ENCODE data around the gene LAMB4. TPM values are rescaled to one million over a fixed set of nuclear protein-coding genes. Genes with fewer than 3 reads are reported as not detected.
A peak's percentile ranks its signal among the peaks of the same experiment; 100 is the strongest.
"Not testable (repeated sequence)": the region's sequence is repeated elsewhere in the genome, so short reads cannot be mapped to it uniquely, and the experiment has no call there.

LAMB4 gene
- total RNA-seq, 1 donor from 2014 or later = 18.3 TPM

- no peaks in the 10 kb centered on the region for H3K36me3 Mint-ChIP-seq
- no peaks in the 10 kb centered on the region for H3K27me3 Mint-ChIP-seq (ENCODE audit: low read depth)
- DNase-seq (ENCODE audit: low spot score in 2 of 2, unreplicated experiment in 2 of 2) = no peak
- H3K4me3 Mint-ChIP-seq = no peak overlapping the region
- no peaks in the 10 kb centered on the region for H3K9me3 Mint-ChIP-seq
- H3K27ac Mint-ChIP-seq = no peak overlapping the region
- H3K4me1 Mint-ChIP-seq = peaks cover 29% of the 10 kb centered on the region
- no peak for TF ChIP-seq CTCF (IDR thresholded peaks at IDR 0.05; ENCODE audit: unreplicated experiment)
Measured at GRCh38 chr7:108037741-108038140, 92.4 kb downstream of the LAMB4 start.

GRCh38 chr7:108037140-108037539 lies 93.0 kb downstream of the LAMB4 start:
- no peak for TF ChIP-seq CTCF (IDR thresholded peaks at IDR 0.05; ENCODE audit: unreplicated experiment)
- DNase-seq (ENCODE audit: low spot score in 2 of 2, unreplicated experiment in 2 of 2) = no peak
- no peaks in the 10 kb centered on the region for H3K9me3 Mint-ChIP-seq
- no peaks in the 10 kb centered on the region for H3K27me3 Mint-ChIP-seq (ENCODE audit: low read depth)
- H3K4me1 Mint-ChIP-seq = peaks cover 29% of the 10 kb centered on the region
- no peak overlapping the region for H3K4me3 Mint-ChIP-seq
- no peak overlapping the region for H3K27ac Mint-ChIP-seq
- no peaks in the 10 kb centered on the region for H3K36me3 Mint-ChIP-seq

- no peak for DNase-seq (ENCODE audit: low spot score in 2 of 2, unreplicated experiment in 2 of 2)
- Mint-ChIP-seq H3K9me3 (no peaks in the 10 kb centered on the region), H3K27ac (peak overlapping the region; percentile 91), H3K4me1 (peaks cover 35% of the 10 kb centered on the region), H3K36me3 (no peaks in the 10 kb centered on the region), H3K27me3 (ENCODE audit: low read depth) (no peaks in the 10 kb centered on the region), H3K4me3 (no peak overlapping the region)
- TF ChIP-seq CTCF (IDR thresholded peaks at IDR 0.05; ENCODE audit: unreplicated experiment) = no peak
Measured at GRCh38 chr7:108034586-108034985, 95.6 kb downstream of the LAMB4 start.

GRCh38 chr7:108033776-108034497 lies 96.2 kb downstream of the LAMB4 start:
- Mint-ChIP-seq H3K9me3 (no peaks in the 10 kb centered on the region), H3K4me1 (peaks cover 37% of the 10 kb centered on the region), H3K4me3 (no peak overlapping the region), H3K27ac (peak overlapping the region; percentile 17), H3K36me3 (no peaks in the 10 kb centered on the region), H3K27me3 (ENCODE audit: low read depth) (no peaks in the 10 kb centered on the region)
- no peak for TF ChIP-seq CTCF (IDR thresholded peaks at IDR 0.05; ENCODE audit: unreplicated experiment)
- no peak for DNase-seq (ENCODE audit: low spot score in 2 of 2, unreplicated experiment in 2 of 2)

- not testable (repeated sequence) for DNase-seq (ENCODE audit: low spot score in 2 of 2, unreplicated experiment in 2 of 2); H3K9me3 Mint-ChIP-seq; H3K27me3 Mint-ChIP-seq (ENCODE audit: low read depth); H3K36me3 Mint-ChIP-seq; H3K27ac Mint-ChIP-seq; H3K4me3 Mint-ChIP-seq
- H3K4me1 Mint-ChIP-seq = peaks cover 31% of the 10 kb centered on the region
Measured at GRCh38 chr7:108033309-108033708, 96.9 kb downstream of the LAMB4 start.

GRCh38 chr7:108030516-108030915 lies 99.6 kb downstream of the LAMB4 start:
- no peak for DNase-seq (ENCODE audit: low spot score in 2 of 2, unreplicated experiment in 2 of 2)
- H3K9me3 Mint-ChIP-seq = no peaks in the 10 kb centered on the region

More at GRCh38 chr7:108030516-108030915, 99.6 kb downstream of the LAMB4 start:
- no peaks in the 10 kb centered on the region for H3K27me3 Mint-ChIP-seq (ENCODE audit: low read depth)
- no peak overlapping the region for H3K4me3 Mint-ChIP-seq
- TF ChIP-seq CTCF (IDR thresholded peaks at IDR 0.05; ENCODE audit: unreplicated experiment) = no peak
- H3K36me3 Mint-ChIP-seq = no peaks in the 10 kb centered on the region
- peaks cover 30% of the 10 kb centered on the region for H3K4me1 Mint-ChIP-seq
- H3K27ac Mint-ChIP-seq = no peak overlapping the region
